Activated CD4-positive, alpha-beta memory T cell treated with anti-CD3 and anti-CD28 coated beads, Interleukin-2, amount 10 ng/mL, durations not matched to agents 7 days and 5 days (primary cell): ENCODE measurements around the gene GALNT10. TPM values are rescaled to one million over a fixed set of nuclear protein-coding genes. Genes with fewer than 3 reads are reported as not detected.

Experiments
- CTCF ChIA-PET: fragments of 350-600 bp; sonication (Branson Sonifier 250); formaldehyde crosslinking; loops from one replicate; lab custom pipeline; 2021; ENCODE audit warnings: antibody characterized with exemption, inconsistent platforms; lab: Charles Lee
- POLR2A ChIA-PET: fragments of 350-600 bp; sonication (Branson Sonifier 250); formaldehyde crosslinking; loops from one replicate; lab custom pipeline; 2021; ENCODE audit warnings: antibody characterized with exemption; lab: Charles Lee
- DNase-seq: peaks from one replicate; pipeline ENCODE4 v3.0.0-alpha.2; 2020
- H3K27ac Mint-ChIP-seq: one replicate; pipeline ENCODE4 v1.8.0; 2021; ENCODE audit warnings: mild to moderate bottlenecking, mixed read lengths
- H3K27me3 Mint-ChIP-seq: one replicate; pipeline ENCODE4 v1.8.0; 2021; ENCODE audit warnings: mixed read lengths
- H3K36me3 Mint-ChIP-seq: one replicate; pipeline ENCODE4 v1.8.0; 2021; ENCODE audit warnings: low read depth, mixed read lengths
- H3K4me1 Mint-ChIP-seq: one replicate; pipeline ENCODE4 v1.8.0; 2021; ENCODE audit warnings: mixed read lengths
- H3K4me3 Mint-ChIP-seq: one replicate; pipeline ENCODE4 v1.8.0; 2021; ENCODE audit warnings: mild to moderate bottlenecking, mixed read lengths
- H3K9me3 Mint-ChIP-seq: one replicate; pipeline ENCODE4 v1.8.0; 2021; ENCODE audit warnings: mixed read lengths
- total RNA-seq, 2 experiments: library from RNA; stranded (reverse); gene quantifications; one replicate each; pipeline ENCODE4 v1.2.3, GENCODE V29; 2021

GALNT10 gene
- total RNA-seq, 2 experiments from 2014 or later, result 38.6 to 40.4 TPM

GRCh38 chr5:154430466-154430865 lies 239.9 kb downstream of the GALNT10 start:
- CTCF ChIA-PET, result interaction anchor here (1.3 to 2.4 kb wide), 2 partner anchors 9 to 26 kb away, joined by 3 to 11 read pairs; no protein-coding TSS in a partner anchor
- Mint-ChIP-seq H3K4me3 (no peak overlapping the region), H3K36me3 (peaks cover 24% of the 10 kb centered on the region), H3K4me1 (peaks cover 3% of the 10 kb centered on the region), H3K27me3 (no peaks in the 10 kb centered on the region), H3K9me3 (no peaks in the 10 kb centered on the region), H3K27ac (no peak overlapping the region)
- no peak for DNase-seq
- POLR2A ChIA-PET, result interaction anchor here (0.7 to 1.3 kb wide), 3 partner anchors 14 to 18 kb away, joined by 3 read pairs; no protein-coding TSS in a partner anchor

- CTCF ChIA-PET, result interaction anchor here (1.3 to 2.4 kb wide), 2 partner anchors 10 to 26 kb away, joined by 3 to 11 read pairs; no protein-coding TSS in a partner anchor
- peaks cover 30% of the 10 kb centered on the region for H3K36me3 Mint-ChIP-seq
- H3K9me3 Mint-ChIP-seq, result no peaks in the 10 kb centered on the region
- no peak overlapping the region for H3K27ac Mint-ChIP-seq
- DNase-seq, result no peak
- no peaks in the 10 kb centered on the region for H3K27me3 Mint-ChIP-seq
- no peak overlapping the region for H3K4me3 Mint-ChIP-seq
- H3K4me1 Mint-ChIP-seq, result peaks cover 3% of the 10 kb centered on the region
- POLR2A ChIA-PET, result interaction anchor here (1.1 to 1.3 kb wide), 2 partner anchors 13 to 15 kb away, joined by 3 read pairs; no protein-coding TSS in a partner anchor
Measured at GRCh38 chr5:154430961-154431630, 240.6 kb downstream of the GALNT10 start.

- Mint-ChIP-seq H3K4me3 (no peak overlapping the region), H3K27me3 (no peaks in the 10 kb centered on the region), H3K4me1 (no peaks in the 10 kb centered on the region), H3K27ac (no peak overlapping the region), H3K36me3 (peaks cover 54% of the 10 kb centered on the region), H3K9me3 (no peaks in the 10 kb centered on the region)
- CTCF ChIA-PET, result interaction anchor here (0.6 kb wide), 1 partner anchor 1007 kb away, joined by 4 read pairs; no protein-coding TSS in a partner anchor
- no peak for DNase-seq
- POLR2A ChIA-PET, result no interaction called here
Measured at GRCh38 chr5:154435226-154435625, 244.7 kb downstream of the GALNT10 start.

GRCh38 chr5:154437281-154437965 lies 246.9 kb downstream of the GALNT10 start:
- DNase-seq, result no peak
- H3K9me3 Mint-ChIP-seq, result no peaks in the 10 kb centered on the region
- CTCF ChIA-PET, result interaction anchor here (0.9 kb wide), 1 partner anchor 240 kb away, joined by 4 read pairs; no protein-coding TSS in a partner anchor
- no peak overlapping the region for H3K4me3 Mint-ChIP-seq
- peaks cover 70% of the 10 kb centered on the region for H3K36me3 Mint-ChIP-seq
- H3K27ac Mint-ChIP-seq, result no peak overlapping the region
- peaks cover 5% of the 10 kb centered on the region for H3K4me1 Mint-ChIP-seq
- no peaks in the 10 kb centered on the region for H3K27me3 Mint-ChIP-seq
- POLR2A ChIA-PET, result interaction anchor here (0.7 kb wide), 1 partner anchor 132 kb away, joined by 3 read pairs; no protein-coding TSS in a partner anchor

- ChIA-PET CTCF (interaction anchor here (1.2 kb wide), 1 partner anchor 26 kb away, joined by 4 read pairs; no protein-coding TSS in a partner anchor), POLR2A (no interaction called here)
- H3K4me1 Mint-ChIP-seq, result peaks cover 23% of the 10 kb centered on the region
- H3K27ac Mint-ChIP-seq, result no peak overlapping the region
- no peak for DNase-seq
- no peaks in the 10 kb centered on the region for H3K9me3 Mint-ChIP-seq
- no peak overlapping the region for H3K4me3 Mint-ChIP-seq
- H3K36me3 Mint-ChIP-seq, result peaks cover 65% of the 10 kb centered on the region
- no peaks in the 10 kb centered on the region for H3K27me3 Mint-ChIP-seq
Measured at GRCh38 chr5:154440540-154440939, 250.0 kb downstream of the GALNT10 start.

GRCh38 chr5:154442801-154443200 lies 252.3 kb downstream of the GALNT10 start:
- peaks cover 49% of the 10 kb centered on the region for H3K36me3 Mint-ChIP-seq
- H3K4me1 Mint-ChIP-seq, result peaks cover 32% of the 10 kb centered on the region
- no peak overlapping the region for H3K27ac Mint-ChIP-seq
- ChIA-PET CTCF (no interaction called here), POLR2A (no interaction called here)
- no peak overlapping the region for H3K4me3 Mint-ChIP-seq
- H3K27me3 Mint-ChIP-seq, result no peaks in the 10 kb centered on the region
- no peaks in the 10 kb centered on the region for H3K9me3 Mint-ChIP-seq
- DNase-seq, result no peak

GRCh38 chr5:154444556-154445421 lies 254.3 kb downstream of the GALNT10 start:
- H3K36me3 Mint-ChIP-seq, result peaks cover 46% of the 10 kb centered on the region
- no peaks in the 10 kb centered on the region for H3K27me3 Mint-ChIP-seq
- POLR2A ChIA-PET, result interaction anchor here (0.6 to 1.3 kb wide), 4 partner anchors 14 to 406 kb away, joined by 3 read pairs; partner anchors contain the start of genes FAM114A2 and MFAP3
- CTCF ChIA-PET, result interaction anchor here (0.9 kb wide), 1 partner anchor 39 kb away, joined by 3 read pairs; no protein-coding TSS in a partner anchor
- no peaks in the 10 kb centered on the region for H3K9me3 Mint-ChIP-seq
- peak; percentile 19 for DNase-seq
- H3K4me1 Mint-ChIP-seq, result peaks cover 50% of the 10 kb centered on the region
- peak overlapping the region; percentile 98 for H3K4me3 Mint-ChIP-seq
- peak overlapping the region; percentile 84 for H3K27ac Mint-ChIP-seq

- Mint-ChIP-seq H3K9me3 (no peaks in the 10 kb centered on the region), H3K4me3 (peak within 1 kb of the TSS; percentile 98), H3K27me3 (no peaks in the 10 kb centered on the region), H3K4me1 (peaks cover 57% of the 10 kb centered on the region), H3K27ac (peak within 1 kb of the TSS; percentile 84), H3K36me3 (peaks cover 49% of the 10 kb centered on the region)
- POLR2A ChIA-PET, result interaction anchor here (0.7 to 1.9 kb wide), 12 partner anchors 9 to 413 kb away, joined by 3 to 13 read pairs (median 3); partner anchors contain the start of genes CNOT8, FAM114A2, GALNT10 and MFAP3
- peak; percentile 97 for DNase-seq
- CTCF ChIA-PET, result no interaction called here
Measured at GRCh38 chr5:154445422-154446194, 255.1 kb downstream of the GALNT10 start, which contains the start of gene SAP30L. TSS of gene SAP30L (plus strand) at chr5:154445997. CDS start at chr5:154446605, 608 bp downstream.

- Mint-ChIP-seq H3K4me1 (peaks cover 56% of the 10 kb centered on the region), H3K27ac (peak overlapping the region; percentile 58), H3K9me3 (no peaks in the 10 kb centered on the region), H3K4me3 (peak overlapping the region; percentile 89), H3K27me3 (no peaks in the 10 kb centered on the region), H3K36me3 (peaks cover 49% of the 10 kb centered on the region)
- CTCF ChIA-PET, result no interaction called here
- peak; percentile 47 for DNase-seq
- POLR2A ChIA-PET, result interaction anchor here (0.7 to 1.9 kb wide), 14 partner anchors 9 to 412 kb away, joined by 3 to 13 read pairs (median 3); partner anchors contain the start of genes CNOT8, FAM114A2, GALNT10 and MFAP3
Measured at GRCh38 chr5:154446195-154447088, 255.9 kb downstream of the GALNT10 start.

GRCh38 chr5:154447089-154447725 lies 256.7 kb downstream of the GALNT10 start:
- CTCF ChIA-PET, result no interaction called here
- no peaks in the 10 kb centered on the region for H3K9me3 Mint-ChIP-seq
- peak overlapping the region; percentile 58 for H3K27ac Mint-ChIP-seq
- peak overlapping the region; percentile 89 for H3K4me3 Mint-ChIP-seq
- POLR2A ChIA-PET, result interaction anchor here (1.0 to 1.9 kb wide), 13 partner anchors 8 to 411 kb away, joined by 3 to 13 read pairs (median 4); partner anchors contain the start of genes CNOT8, FAM114A2, GALNT10 and MFAP3
- peaks cover 46% of the 10 kb centered on the region for H3K36me3 Mint-ChIP-seq
- peaks cover 54% of the 10 kb centered on the region for H3K4me1 Mint-ChIP-seq
- no peak for DNase-seq
- no peaks in the 10 kb centered on the region for H3K27me3 Mint-ChIP-seq
